Daoy (cell line): ENCODE results near the gene SRPRB. TPM values are rescaled to one million over a fixed set of nuclear protein-coding genes. Genes with fewer than 3 reads are reported as not detected.

Source experiments
- DNase-seq: peaks from one replicate; pipeline ENCODE4 v3.0.0-alpha.2; 2015; ENCODE audit warnings: low read depth
- total RNA-seq: library from RNA; depleted of rRNA; stranded (reverse); fragments of >200 nt; shearing (Covaris generic); gene quantifications from 2 replicates; pipeline ENCODE4 v1.2.3, GENCODE V29; 2014; rRNA removed

Gene SRPRB
- total RNA-seq, 1 experiment from 2014 or later: 117 TPM

DNA sequence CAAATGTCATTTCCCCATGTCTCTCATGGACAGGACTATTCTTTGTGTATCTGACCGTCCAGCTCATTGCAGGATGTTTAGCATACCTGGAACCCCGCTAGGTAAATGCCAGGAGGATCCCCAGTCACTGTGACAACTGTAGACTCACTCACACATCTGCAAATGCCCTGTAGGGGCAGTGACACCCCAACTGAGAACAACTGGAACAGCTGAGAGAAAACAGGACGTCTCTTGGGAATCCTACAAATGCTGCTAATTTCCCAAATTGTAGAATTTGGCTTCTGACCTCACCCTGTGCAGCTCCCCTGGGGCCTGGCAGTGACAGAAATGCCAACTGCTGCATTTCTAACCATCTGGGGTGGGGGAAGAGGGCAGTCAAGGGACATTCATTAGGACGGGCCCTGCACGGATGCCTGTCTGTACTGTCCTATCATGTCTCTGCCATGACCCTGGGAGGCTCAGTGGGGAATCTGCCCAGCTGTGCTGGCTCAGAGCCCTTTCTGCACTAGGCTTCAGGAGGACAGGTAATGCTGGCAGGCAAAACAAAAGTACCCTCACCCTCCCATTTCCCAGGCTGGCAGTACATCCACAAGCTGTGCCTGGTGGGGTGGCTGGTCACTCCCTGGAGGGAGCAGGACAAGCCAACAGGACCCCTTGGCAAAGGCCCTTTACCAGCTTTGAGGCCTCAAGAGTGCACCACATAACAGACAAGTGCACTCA is 59.7 kb downstream of the SRPRB start:
- DNase-seq: no peak

GRCh38 chr3:133866141-133866540 is 60.5 kb downstream of the SRPRB start:
- no peak for DNase-seq

DNA sequence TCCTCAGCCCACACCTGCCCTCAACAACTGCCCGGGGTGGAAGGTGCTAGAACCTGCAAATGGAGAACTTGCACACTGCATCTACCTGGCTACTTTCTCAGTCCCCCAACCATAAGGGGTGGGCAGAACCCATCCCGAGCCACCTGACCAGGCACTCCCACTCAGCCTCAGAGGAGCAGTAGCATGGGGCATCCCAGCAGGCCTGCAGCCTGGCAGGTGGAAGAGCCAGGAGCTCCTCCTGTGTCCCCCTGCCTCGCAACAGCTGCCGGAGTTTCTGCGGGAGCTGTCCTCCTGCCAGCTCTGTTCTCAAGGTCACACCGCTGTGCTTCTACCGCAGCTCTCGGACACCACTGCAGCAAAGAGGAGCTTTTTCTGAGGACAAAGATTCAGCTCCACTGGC is 62.6 kb downstream of the SRPRB start:
- no peak for DNase-seq

DNA sequence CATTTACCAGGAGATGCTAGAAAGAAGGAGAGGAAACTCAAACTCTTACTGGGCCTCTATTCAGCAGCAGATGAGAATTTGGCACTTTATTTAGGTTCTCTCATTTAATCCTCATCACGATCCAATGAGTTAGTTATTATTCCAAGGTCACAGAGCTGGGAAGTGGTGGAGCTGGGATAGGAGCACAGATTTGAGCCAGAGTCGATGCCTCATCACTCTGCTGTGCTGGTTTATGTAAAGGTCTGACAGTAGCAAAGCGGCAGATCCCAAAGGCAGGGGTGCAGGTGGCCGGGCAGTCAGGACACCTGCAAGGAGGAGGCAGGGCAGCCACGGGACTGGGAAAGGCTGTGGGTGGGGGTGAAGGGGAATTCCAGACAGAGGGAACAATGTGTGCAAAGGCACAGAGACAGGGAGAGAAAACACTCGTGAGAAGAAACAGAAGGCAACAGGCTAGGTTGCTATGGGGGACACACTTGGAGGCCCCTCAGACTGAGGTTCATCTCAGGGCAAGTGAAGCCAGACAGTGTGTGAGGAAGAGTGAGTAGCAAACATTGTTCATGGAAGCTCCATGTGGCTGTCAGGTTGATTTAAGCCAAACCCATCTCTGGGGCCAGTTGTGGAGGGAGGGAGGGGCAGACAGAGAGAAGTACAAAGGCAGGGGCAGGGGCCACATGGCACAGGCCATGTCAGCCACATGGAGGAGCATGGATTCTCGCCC is 63.3 kb downstream of the SRPRB start:
- DNase-seq: no peak

GRCh38 chr3:133869586-133869985 is 64.0 kb downstream of the SRPRB start:
- no peak for DNase-seq

GRCh38 chr3:133870822-133871221 is 65.2 kb downstream of the SRPRB start:
- no peak for DNase-seq

Other genes starting within 250 kb of the SRPRB start
- gene CDV3, start 232.1 kb upstream of the SRPRB start, total RNA-seq: 196 and 211 TPM in 2 replicates
- 83.4 and 84.9 TPM in 2 replicates for gene TOPBP1, start 143.9 kb upstream of the SRPRB start, total RNA-seq
- not detected in 2 replicates for gene TF, start 59.4 kb upstream of the SRPRB start, total RNA-seq
- 1.1 and 1.4 TPM in 2 replicates for gene RAB6B, start 90.1 kb downstream of the SRPRB start, total RNA-seq
- gene SLCO2A1, start 224.1 kb downstream of the SRPRB start, total RNA-seq: 1.4 and 4.8 TPM in 2 replicates